Keratinocyte (primary cell): Measurements from ENCODE around the gene TIMP2. TPM values are rescaled to one million over a fixed set of nuclear protein-coding genes. Genes with fewer than 3 reads are reported as not detected.

Experiments used
- DNase-seq: peaks from one replicate; pipeline ENCODE4 v3.0.0-alpha.2; 2011; ENCODE audit warnings: low read depth, missing footprints, low spot score
- FAIRE-seq: peaks from 2 replicates; lab custom pipeline; 2011; peaks lifted over from hg19 to GRCh38; lab: Jason Lieb, UNC
- H2AFZ ChIP-seq: 2 replicates; pipeline ENCODE4 v1.6.0; 2012; ENCODE audit warnings: low read length, control low read depth, inconsistent platforms; ENCODE audit not compliant: control insufficient read depth
- H3K27ac ChIP-seq: 2 replicates; pipeline ENCODE4 v1.5.1; 2011; ENCODE audit warnings: low read length; ENCODE audit not compliant: control insufficient read depth, insufficient read depth
- H3K27me3 ChIP-seq: 3 replicates; pipeline ENCODE4 v1.6.0; 2011; ENCODE audit warnings: low read length; ENCODE audit not compliant: control insufficient read depth, insufficient read depth; ENCODE audit errors: extremely low read depth
- H3K36me3 ChIP-seq, 2 experiments: 2 replicates in 1 of 2; 3 replicates in 1 of 2; pipeline ENCODE4 v1.5.1; 2011; ENCODE audit warnings: low read length in 2 of 2, mild to moderate bottlenecking in 1 of 2; ENCODE audit not compliant: control insufficient read depth in 2 of 2, insufficient read depth in 2 of 2; ENCODE audit errors: extremely low read depth in 1 of 2
- H3K4me1 ChIP-seq: 3 replicates; pipeline ENCODE4 v1.5.1; 2011; ENCODE audit warnings: low read length; ENCODE audit not compliant: control insufficient read depth, insufficient read depth; ENCODE audit errors: extremely low read depth
- H3K4me2 ChIP-seq: 3 replicates; pipeline ENCODE4 v1.6.0; 2011; ENCODE audit warnings: low read depth, low read length; ENCODE audit not compliant: control insufficient read depth, insufficient read depth; ENCODE audit errors: extremely low read depth
- H3K4me3 ChIP-seq, 3 experiments: fragments of 200-600 bp in 1 of 3; sonication (generic) in 1 of 3; 2 replicates in 2 of 3; 3 replicates in 1 of 3; pipeline ENCODE4 v1.5.1; 2011 to 2016; ENCODE audit warnings: low read length in 3 of 3, mild to moderate bottlenecking in 3 of 3, control low read depth in 2 of 3, inconsistent platforms in 1 of 3, low read depth in 1 of 3, mixed read lengths in 1 of 3, mixed run types in 1 of 3, moderate library complexity in 1 of 3; ENCODE audit not compliant: control insufficient read depth in 2 of 3, insufficient read depth in 2 of 3; ENCODE audit errors: extremely low read depth in 1 of 3
- H3K79me2 ChIP-seq: 2 replicates; pipeline ENCODE4 v1.6.0; 2012; ENCODE audit warnings: low read length; ENCODE audit not compliant: control insufficient read depth, insufficient read depth
- H3K9ac ChIP-seq: 3 replicates; pipeline ENCODE4 v1.6.0; 2011; ENCODE audit warnings: low read length; ENCODE audit not compliant: control insufficient read depth, insufficient read depth; ENCODE audit errors: extremely low read depth
- H3K9me1 ChIP-seq: 3 replicates; pipeline ENCODE4 v1.6.0; 2011; ENCODE audit warnings: low read length; ENCODE audit not compliant: control insufficient read depth, insufficient read depth; ENCODE audit errors: extremely low read depth
- H3K9me3 ChIP-seq: 2 replicates; pipeline ENCODE4 v1.5.1; 2012; ENCODE audit warnings: low read depth, low read length; ENCODE audit not compliant: control insufficient read depth
- H4K20me1 ChIP-seq: 3 replicates; pipeline ENCODE4 v1.6.0; 2011; ENCODE audit warnings: low read length; ENCODE audit not compliant: control insufficient read depth, insufficient read depth; ENCODE audit errors: extremely low read depth
- EZH2 ChIP-seq: IDR thresholded peaks from one replicate; pipeline ENCODE4 v1.6.1; 2012; ENCODE audit warnings: inconsistent platforms, mild to moderate bottlenecking, low read length, moderate library complexity
- dilution Hi-C: fragments of 300-500 bp; cut with MboI; formaldehyde crosslinking; loops from one replicate; pipeline ENCODE4 v1.7.0; 2020; ENCODE audit warnings: low sequenced_read_pairs; ENCODE audit not compliant: extremely low pct_ligation_motif_present
- polyA plus RNA-seq, 5 experiments: library from polyadenylated mRNA; depleted of rRNA in 3 of 5; stranded (reverse) in 3 of 5; stranded (forward) in 1 of 5; unstranded in 1 of 5; fragments of >200 nt; gene quantifications; 1 replicate in 1 of 5; 2 replicates in 3 of 5; 3 replicates in 1 of 5; pipeline versions ENCODE4 v1.2.1 to v1.2.3, GENCODE V29; 2011 to 2012; ENCODE audit warnings: missing spikeins in 2 of 5, low read depth in 1 of 5, low replicate concordance in 1 of 5
- TF ChIP-seq, protein P1 (sequence below), 3 experiments: IDR thresholded peaks in 1 of 3; conservative IDR thresholded peaks in 1 of 3; optimal IDR thresholded peaks in 1 of 3; 2 replicates in 2 of 3; 3 replicates in 1 of 3; pipeline versions ENCODE3 to v1.5.1; 2011; ENCODE audit warnings: low read length in 3 of 3, mild to moderate bottlenecking in 3 of 3, moderate library complexity in 2 of 3, control low read depth in 1 of 3, inconsistent platforms in 1 of 3; ENCODE audit not compliant: insufficient read depth in 2 of 3; ENCODE audit errors: extremely low read depth in 1 of 3

The TIMP2 gene
- polyA plus RNA-seq, 1 donor (not counting 4 experiments of a cell fraction or from before 2014, with no cell fraction given) = 1.2 TPM

DNA sequence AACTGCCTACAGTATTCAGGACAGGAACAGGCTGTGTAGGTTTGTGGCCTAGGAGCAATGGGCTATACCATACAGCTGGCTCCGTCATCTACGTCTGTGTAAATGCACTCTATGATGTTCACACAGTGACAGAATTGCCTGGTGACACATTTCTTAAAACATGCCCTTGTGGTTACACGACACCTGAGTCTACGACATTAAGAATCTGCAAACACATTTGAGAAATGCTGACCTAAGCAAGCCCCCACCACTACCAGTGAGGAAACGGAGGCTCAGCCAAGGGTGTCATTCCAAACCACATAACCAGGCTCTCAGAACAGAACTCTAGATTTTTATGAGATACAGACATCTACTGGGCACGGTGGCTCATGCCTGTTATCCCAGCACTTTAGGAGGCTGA lies 108.1 kb downstream of the TIMP2 start:
- Histone ChIP-seq H3K27me3 (no peaks in the 10 kb centered on the region), H2AFZ (no peak overlapping the region), H3K9ac (no peak overlapping the region), H3K4me3 (no peak overlapping the region), H3K9me1 (peaks cover 2% of the 10 kb centered on the region), H4K20me1 (no peaks in the 10 kb centered on the region), H3K9me3 (no peaks in the 10 kb centered on the region), H3K4me1 (no peaks in the 10 kb centered on the region), H3K4me2 (no peak overlapping the region), H3K27ac (no peak overlapping the region), H3K36me3 (peaks cover 54 to 79% of the 10 kb centered on the region in 2 experiments), H3K79me2 (peaks cover 3% of the 10 kb centered on the region)
- dilution Hi-C loops = no loop called here
- FAIRE-seq (no peak), DNase-seq (no peak)
- TF ChIP-seq, protein P1, sequence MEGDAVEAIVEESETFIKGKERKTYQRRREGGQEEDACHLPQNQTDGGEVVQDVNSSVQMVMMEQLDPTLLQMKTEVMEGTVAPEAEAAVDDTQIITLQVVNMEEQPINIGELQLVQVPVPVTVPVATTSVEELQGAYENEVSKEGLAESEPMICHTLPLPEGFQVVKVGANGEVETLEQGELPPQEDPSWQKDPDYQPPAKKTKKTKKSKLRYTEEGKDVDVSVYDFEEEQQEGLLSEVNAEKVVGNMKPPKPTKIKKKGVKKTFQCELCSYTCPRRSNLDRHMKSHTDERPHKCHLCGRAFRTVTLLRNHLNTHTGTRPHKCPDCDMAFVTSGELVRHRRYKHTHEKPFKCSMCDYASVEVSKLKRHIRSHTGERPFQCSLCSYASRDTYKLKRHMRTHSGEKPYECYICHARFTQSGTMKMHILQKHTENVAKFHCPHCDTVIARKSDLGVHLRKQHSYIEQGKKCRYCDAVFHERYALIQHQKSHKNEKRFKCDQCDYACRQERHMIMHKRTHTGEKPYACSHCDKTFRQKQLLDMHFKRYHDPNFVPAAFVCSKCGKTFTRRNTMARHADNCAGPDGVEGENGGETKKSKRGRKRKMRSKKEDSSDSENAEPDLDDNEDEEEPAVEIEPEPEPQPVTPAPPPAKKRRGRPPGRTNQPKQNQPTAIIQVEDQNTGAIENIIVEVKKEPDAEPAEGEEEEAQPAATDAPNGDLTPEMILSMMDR (optimal IDR thresholded peaks at IDR 0.05 in 1 of 3, IDR thresholded peaks at IDR 0.05 in 1 of 3, conservative IDR thresholded peaks at IDR 0.05 in 1 of 3; ENCODE audit: extremely low read depth in 1 of 3, insufficient read depth in 2 of 3, low read length in 3 of 3) = no peak
- TF ChIP-seq EZH2 = no peak

DNA sequence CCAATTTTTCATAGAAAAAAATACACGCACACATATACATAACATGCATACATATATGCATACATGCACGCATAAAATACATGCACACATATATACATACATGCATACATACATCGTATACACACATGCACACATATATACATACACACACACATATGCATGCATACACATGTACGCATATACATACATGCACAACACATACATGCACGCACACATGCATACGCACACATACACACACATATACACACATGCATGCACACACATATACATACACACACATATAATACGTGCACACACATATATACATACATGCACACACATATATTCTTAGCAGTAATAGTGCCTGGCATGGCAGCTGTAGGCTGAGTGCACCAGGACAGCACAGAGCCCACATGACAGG lies 109.5 kb downstream of the TIMP2 start:
- H3K27me3 ChIP-seq = no peaks in the 10 kb centered on the region
- H2AFZ ChIP-seq = no peak overlapping the region
- H3K9me1 ChIP-seq = peaks cover 2% of the 10 kb centered on the region
- TF ChIP-seq, protein P1 (optimal IDR thresholded peaks at IDR 0.05 in 1 of 3, IDR thresholded peaks at IDR 0.05 in 1 of 3, conservative IDR thresholded peaks at IDR 0.05 in 1 of 3; ENCODE audit: extremely low read depth in 1 of 3, insufficient read depth in 2 of 3, low read length in 3 of 3) = no peak
- TF ChIP-seq EZH2 = no peak
- no peaks in the 10 kb centered on the region for H3K9me3 ChIP-seq
- no peak overlapping the region for H3K27ac ChIP-seq
- no peaks in the 10 kb centered on the region for H3K4me1 ChIP-seq
- no peak overlapping the region for H3K9ac ChIP-seq
- H4K20me1 ChIP-seq = no peaks in the 10 kb centered on the region
- dilution Hi-C loops = no loop called here
- H3K4me2 ChIP-seq = no peak overlapping the region
- no peak for DNase-seq
- no peak for FAIRE-seq
- peaks cover 3% of the 10 kb centered on the region for H3K79me2 ChIP-seq
- H3K36me3 ChIP-seq = peaks cover 53 to 73% of the 10 kb centered on the region in 2 experiments
- no peak overlapping the region for H3K4me3 ChIP-seq
